Adrenal gland (tissue), 5 donors: ENCODE data around the gene SEC22C.

ENCODE experiments used
- POLR2A ChIP-seq, 2 donors: fragments of 450-650 bp; IDR thresholded peaks; one replicate each; pipeline ENCODE4 v1.6.1; 2017; ENCODE audit warnings: antibody characterized with exemption in 2 of 2, mild to moderate bottlenecking in 2 of 2, moderate library complexity in 1 of 2
- TF ChIP-seq, protein P1 (sequence below), 6 experiments: fragments of 450-650 bp in 4 of 6; fragments of 200-600 bp in 2 of 6; sonication (generic) in 1 of 6; IDR thresholded peaks; 1 replicate in 5 of 6; 2 replicates in 1 of 6; pipeline versions ENCODE4 v1.5.1 to v1.8.0; 2016 to 2021; ENCODE audit warnings: antibody characterized with exemption in 6 of 6, mild to moderate bottlenecking in 2 of 6, moderate library complexity in 1 of 6
- donor health status: DM: no; HTN: no; CAD: no.

DNA sequence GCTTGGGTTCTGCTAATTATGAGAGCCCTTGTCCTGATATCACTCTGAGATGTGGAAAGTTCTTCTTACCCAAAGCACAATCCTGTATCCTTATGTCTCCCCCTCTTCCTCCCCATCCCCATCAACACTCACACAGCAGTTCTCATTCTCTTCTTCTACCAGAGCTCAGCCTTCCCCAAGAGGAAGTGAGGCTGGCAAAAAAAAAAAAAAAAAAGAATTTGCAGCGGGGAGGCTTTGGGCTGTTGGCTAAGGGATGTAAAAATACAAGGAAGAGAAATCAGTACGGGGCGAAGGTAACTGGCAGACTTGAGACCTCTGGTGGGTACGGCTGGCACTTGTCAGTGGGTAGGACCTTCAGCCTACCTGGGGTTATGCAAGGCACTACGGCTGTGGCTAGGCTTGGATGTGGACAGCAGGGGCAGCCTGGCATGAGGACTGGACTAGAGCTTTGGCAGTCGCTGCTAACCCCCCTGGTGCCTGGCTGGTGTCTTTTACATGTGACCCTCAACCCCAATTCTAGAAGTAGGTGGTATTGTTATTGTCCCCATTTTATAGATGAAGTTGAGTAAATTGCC is 73.9 kb downstream of the SEC22C start:
- no peak for TF ChIP-seq POLR2A (IDR thresholded peaks at IDR 0.05)
- TF ChIP-seq, protein P1, sequence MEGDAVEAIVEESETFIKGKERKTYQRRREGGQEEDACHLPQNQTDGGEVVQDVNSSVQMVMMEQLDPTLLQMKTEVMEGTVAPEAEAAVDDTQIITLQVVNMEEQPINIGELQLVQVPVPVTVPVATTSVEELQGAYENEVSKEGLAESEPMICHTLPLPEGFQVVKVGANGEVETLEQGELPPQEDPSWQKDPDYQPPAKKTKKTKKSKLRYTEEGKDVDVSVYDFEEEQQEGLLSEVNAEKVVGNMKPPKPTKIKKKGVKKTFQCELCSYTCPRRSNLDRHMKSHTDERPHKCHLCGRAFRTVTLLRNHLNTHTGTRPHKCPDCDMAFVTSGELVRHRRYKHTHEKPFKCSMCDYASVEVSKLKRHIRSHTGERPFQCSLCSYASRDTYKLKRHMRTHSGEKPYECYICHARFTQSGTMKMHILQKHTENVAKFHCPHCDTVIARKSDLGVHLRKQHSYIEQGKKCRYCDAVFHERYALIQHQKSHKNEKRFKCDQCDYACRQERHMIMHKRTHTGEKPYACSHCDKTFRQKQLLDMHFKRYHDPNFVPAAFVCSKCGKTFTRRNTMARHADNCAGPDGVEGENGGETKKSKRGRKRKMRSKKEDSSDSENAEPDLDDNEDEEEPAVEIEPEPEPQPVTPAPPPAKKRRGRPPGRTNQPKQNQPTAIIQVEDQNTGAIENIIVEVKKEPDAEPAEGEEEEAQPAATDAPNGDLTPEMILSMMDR (IDR thresholded peaks at IDR 0.05): no peak
